HG03558 (cell line): ENCODE data around the gene MVB12B.
A peak's percentile ranks its signal among the peaks of the same experiment; 100 is the strongest.

Experiments
- ATAC-seq: cut with Tn5 transposase; IDR thresholded peaks from one replicate; pipeline ENCODE4 v1.9.1; 2021; ENCODE audit warnings: moderate number of reproducible peaks; ENCODE audit not compliant: unreplicated experiment; ENCODE audit errors: extremely low read depth

The MVB12B gene

DNA sequence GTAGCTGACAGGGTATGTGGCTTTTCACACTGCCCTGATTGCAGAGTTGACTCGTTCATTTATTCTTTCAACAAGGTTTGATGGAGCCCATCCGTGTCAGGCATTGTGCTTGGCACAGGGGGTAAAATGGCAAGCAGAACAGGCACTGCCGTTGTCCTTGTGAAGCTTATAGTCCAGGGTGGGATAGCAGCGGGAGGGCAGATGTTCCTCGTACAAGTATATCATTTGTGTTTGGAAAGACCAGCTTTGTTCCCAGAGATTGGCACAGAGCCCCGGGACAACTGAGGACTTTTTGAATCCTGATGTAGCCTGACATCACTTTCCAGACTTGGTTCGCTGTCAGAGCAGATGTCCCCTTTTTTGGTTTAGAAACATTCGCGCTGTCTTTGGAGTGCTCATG, 50.9 kb downstream of the MVB12B start:
- no peak for ATAC-seq

GRCh38 chr9:126378761-126379160, 52.1 kb downstream of the MVB12B start:
- ATAC-seq: no peak

DNA sequence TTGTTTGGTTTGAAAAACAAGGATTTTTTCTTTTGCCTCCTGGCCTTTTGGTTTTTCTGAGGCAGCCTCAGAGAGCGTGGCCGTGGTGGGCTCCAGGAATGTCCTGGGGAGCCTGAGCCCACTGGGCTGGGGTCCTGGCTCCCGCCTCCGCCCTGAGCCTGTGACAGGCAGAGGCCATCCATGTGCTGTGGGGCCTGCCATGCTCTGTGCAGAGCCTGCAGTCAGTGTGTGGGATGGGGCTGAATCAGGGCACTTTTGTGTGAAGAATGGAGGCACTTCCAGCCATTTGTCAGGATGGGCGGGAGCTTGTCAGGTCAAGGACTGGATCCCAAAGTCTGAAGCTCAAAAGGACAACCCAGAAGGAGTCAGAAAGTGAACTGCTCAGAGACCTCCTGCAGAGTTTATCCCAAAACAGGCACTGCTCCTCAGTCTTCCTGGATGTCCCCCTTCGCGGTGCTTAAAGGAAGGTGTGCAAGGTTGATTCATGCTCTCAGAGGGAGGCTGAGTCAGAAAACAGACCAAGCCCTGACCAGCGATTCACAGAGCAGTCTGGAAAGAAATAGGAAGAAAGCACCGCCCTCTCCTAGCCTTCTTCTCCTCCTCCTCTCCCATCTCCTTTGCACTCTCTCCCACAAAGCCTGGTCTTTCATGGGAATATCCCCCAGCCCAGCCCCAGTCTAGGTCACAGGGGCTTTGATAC, 53.2 kb downstream of the MVB12B start:
- ATAC-seq: no peak

DNA sequence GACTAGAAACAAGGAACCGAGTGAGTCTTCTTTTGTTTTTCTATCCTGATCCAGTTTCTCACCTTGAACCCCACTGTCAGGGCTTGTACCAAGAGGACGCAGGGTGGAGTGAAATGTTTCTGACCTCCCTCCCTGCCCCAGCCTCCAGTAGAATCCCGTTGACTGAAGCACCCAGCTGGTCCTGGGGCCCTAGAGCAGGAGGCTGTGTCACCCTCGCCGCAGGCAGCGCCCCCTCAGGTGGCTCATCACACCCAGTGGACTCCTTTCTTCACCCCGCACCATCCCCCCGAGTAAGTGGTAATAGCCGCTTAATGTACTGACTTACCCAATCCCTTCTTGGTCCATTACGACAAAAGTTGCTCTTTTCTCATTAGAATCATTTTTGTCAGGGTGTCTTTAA, 53.8 kb downstream of the MVB12B start:
- no peak for ATAC-seq

DNA sequence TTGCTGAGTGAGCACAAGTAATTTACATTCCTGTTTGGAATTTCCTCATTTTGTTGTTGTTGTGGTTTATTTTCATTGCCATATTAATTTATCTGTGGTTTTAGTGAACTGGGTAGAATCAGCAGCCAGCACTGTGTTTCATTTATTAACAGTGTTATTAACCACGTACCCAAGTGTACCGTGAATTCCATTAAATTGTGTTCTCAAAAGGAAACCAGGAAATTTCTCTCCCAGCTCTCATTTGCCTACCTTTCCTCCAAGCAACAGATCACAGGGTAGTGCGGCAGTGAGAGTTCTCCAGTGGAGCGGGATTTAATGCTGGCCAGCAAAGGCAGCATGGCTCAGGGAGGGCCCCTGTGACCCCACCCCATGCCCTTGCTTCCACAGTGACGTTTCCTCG, 54.6 kb downstream of the MVB12B start:
- ATAC-seq: no peak

DNA sequence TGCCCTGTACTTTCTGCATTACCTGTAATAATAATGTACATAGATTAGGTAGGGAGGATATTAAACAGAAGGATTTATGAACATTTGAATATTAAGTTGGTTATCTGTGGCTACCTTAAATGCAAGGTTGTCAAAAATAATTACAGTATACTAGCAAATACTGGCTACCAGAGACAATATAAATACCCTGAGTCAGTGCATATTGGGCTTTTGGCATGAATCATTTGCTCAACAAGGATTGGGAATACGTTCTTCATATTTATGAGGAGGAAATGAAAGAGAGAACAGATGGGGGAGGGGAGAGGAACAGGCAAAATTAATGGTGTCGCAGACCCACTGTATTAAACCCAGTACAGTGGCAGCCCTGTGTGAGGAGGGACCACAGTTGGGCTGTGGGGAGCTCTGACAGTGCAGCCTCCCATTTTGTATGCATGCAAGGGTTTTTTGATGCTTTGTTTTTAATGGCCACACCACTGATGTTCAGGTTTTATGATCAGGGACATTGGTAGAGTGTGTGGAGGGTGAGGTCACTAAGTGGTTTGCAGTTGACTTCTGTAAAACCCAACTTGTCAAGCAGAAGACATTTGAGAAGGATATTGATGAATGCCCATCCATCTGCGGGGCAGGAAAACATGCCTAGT, 56.9 kb downstream of the MVB12B start:
- ATAC-seq: no peak

GRCh38 chr9:126384926-126385325, 58.3 kb downstream of the MVB12B start:
- ATAC-seq: no peak

DNA sequence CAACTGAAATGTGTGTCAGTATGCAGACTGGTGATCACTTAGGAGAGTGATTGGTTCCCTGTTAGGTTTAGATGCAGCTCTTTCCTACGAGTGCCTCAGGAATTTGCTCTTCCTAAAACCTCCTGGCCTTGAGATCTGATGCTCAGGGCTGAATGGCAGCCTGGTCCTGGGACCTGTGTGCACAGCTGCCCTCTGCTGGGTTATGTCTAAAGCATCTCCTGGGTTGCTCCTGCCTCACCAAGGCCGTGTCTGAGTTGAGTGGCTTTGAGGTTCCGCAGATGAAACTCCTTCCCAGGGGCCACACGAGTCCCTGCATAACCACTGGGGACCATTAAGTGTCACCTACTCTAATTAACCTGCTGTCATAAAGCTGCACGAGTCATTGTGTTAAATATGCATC, 59.5 kb downstream of the MVB12B start:
- no peak for ATAC-seq

- no peak for ATAC-seq
Measured at GRCh38 chr9:126386776-126387175, 60.1 kb downstream of the MVB12B start.

DNA sequence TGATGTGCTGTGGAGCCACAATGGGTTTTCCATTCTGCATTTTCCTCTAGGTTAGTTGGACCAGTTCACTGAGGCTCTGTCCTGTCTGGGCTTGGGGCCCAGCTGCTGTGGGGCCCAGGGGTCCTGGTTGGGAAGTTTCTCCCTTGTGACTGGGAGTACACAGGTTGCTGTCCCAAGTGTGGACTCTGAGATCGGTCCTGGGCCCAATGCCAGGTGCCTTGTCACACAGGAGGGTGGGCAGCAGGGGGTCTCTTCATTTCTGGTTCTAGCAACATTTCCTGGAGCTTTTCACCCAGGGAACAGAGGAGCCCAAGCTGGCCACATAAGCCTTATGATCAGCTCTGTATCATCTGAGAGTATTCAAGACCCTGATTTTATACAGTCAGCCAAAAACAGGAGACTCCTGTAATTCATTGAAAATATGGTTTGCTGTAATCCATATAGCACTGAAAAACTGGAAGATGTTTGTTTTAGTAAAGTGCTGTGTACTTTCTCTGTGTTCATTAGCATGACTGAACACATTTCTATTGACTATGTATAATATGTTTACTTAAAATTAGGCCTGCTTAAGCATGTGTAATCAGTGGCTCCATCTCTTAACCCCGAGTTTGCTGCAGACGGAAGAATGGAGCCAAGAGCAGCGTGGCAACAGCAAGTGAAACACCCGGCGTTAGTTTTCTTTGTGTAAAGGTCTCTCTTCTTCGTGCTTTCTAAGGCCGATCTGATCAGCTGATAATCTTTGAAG, 62.5 kb downstream of the MVB12B start:
- no peak for ATAC-seq

- ATAC-seq: no peak
Measured at GRCh38 chr9:126389992-126390391, 63.4 kb downstream of the MVB12B start.

DNA sequence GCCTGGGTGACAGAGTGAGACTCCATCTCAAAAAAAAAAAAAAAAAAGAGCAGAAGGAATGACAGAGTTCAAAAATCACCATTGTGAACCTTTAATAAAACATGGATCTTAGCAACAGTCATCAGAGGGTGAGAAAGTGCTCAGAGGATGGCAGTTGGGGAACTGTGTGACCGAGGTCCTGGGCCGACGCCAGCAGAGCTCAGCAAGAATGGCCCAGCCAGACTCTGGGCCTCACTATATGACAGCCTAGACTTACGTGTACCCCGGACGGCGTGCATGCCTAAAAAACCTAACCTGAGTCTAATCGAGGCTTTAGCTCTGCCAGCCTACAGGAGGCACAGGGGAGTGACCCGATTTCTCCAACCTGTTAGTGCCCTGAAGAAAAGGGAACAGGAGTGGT, 64.3 kb downstream of the MVB12B start:
- ATAC-seq: no peak

GRCh38 chr9:126391713-126392661, 65.4 kb downstream of the MVB12B start:
- ATAC-seq: no peak

DNA sequence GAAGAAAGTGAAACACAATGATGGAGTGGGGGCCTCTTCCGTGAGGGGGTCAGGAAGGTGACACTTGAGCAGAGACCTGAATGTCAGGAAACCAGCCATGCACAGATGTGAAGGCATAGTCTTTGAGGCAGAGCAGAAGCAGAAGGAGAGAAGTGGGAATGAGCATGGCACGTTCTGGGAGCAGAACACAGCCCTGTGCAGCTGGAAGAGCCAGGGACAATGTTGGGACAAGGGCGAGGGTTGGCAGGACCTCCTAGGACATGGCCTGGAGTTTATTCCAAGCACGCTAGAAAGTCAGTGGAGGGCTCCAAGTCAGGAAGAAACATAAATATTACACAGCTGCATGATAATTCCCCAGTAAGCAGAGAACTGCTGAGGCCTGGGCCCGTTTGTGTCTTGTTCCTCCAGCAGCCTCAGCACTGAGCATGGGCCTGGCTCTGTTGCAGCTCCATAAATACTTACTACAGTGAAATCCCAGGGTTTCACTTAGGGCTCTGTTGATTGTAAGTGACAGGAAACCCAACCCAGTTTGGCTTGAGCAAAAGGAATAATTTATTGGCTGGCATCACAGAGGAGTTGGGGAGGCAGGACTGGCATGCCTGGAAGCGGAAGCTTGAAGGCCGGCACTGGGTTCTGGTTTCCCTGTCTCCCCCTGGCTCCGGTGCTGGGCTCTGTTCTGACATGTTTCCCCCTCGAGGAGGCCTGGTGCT, 66.2 kb downstream of the MVB12B start:
- ATAC-seq: no peak

- ATAC-seq: no peak
Measured at GRCh38 chr9:126393876-126394275, 67.2 kb downstream of the MVB12B start.

DNA sequence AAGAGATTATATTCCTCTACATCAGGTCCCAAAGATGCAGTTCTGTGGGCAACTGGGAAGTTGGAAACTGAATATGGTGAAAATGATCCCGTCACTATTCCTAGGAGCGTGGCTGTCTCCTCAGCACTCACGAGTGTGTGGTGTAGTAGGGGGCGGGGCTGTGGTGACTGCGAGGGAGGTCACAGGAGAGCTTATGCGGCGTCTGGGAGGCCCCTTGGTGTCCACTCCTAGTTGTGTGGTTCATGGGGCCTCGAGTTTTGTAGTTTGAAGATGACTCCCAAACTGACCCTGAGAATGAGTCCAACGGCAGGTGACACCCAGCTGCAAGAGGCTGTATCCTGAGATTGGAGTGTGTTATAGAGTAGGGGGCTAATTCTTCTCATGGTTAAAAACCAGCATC, 68.2 kb downstream of the MVB12B start:
- no peak for ATAC-seq

GRCh38 chr9:126395439-126396212, 69.0 kb downstream of the MVB12B start:
- ATAC-seq: no peak

DNA sequence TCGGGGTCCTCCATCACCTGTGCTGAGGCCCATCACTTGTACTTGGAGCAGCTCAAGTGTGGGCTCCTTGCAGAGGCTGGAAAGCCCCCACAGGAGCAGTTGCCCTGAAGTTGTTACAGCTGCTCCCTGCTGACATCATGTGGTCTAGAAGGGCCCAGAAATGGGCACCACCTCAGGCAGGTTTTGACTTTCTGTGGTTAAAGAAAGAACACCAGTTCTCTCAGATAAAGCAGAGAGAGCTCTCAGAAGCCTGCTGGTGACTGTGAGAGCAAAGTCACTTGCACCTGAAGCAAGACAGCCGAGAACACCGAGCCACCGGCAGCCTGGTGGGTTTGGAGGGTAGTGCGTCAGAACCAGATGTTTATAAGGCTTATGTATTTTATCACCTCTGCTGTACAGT, 70.4 kb downstream of the MVB12B start:
- ATAC-seq: peak; percentile 63

DNA sequence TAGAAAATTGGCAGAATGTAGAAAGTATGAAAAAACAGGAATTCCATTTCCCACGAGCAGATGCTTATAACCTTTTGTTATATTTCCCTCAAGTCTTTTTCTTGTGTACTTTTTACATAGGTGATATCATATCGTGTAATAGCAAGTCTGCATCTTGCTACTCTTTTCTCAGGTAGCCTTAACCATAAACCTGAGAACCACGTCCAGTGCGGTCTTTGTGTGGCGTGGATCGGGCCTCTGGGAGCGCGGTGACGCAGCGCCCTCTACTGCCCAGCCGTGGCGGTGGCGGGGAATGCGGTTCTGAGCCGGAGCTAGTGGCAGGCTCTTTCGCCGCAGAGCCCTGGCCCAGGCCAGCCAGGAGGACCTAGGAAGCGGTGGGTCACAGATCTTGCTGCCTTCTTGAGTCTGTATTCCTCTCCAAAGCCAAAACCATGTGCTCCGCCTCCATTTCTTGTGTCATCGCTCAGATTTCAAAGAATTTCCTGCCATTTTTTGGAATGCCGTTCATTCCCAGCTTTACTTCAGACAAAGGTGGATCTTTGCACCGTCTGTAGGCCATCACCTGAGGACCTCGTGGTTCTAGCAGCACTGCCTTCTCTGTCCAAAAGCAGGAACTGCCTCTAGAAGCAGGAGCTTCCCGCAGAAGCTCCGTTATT, 71.9 kb downstream of the MVB12B start:
- ATAC-seq: no peak
